ENCODE results near the gene TINCR.

DNA sequence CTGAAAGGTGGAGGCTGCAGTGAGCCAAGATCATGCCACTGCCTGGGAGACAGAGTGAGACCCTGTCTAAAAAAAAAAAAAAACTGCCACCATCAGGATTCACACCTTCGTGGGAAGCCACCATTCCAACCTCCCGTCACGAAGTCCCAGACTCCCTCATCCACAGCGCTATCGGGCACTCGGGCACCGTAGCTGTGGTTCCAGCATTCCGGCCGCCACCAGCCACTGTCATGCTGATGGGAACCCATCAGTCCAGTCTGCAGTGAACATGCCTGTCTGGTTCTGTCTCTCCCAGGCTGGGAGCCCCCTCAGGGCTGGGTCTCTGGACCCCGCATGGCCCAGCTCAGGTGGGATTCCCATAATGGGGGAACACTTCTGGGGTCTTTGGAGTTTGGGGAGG, 27.5 kb downstream of the TINCR start:
- TF ChIP-seq, protein P1, sequence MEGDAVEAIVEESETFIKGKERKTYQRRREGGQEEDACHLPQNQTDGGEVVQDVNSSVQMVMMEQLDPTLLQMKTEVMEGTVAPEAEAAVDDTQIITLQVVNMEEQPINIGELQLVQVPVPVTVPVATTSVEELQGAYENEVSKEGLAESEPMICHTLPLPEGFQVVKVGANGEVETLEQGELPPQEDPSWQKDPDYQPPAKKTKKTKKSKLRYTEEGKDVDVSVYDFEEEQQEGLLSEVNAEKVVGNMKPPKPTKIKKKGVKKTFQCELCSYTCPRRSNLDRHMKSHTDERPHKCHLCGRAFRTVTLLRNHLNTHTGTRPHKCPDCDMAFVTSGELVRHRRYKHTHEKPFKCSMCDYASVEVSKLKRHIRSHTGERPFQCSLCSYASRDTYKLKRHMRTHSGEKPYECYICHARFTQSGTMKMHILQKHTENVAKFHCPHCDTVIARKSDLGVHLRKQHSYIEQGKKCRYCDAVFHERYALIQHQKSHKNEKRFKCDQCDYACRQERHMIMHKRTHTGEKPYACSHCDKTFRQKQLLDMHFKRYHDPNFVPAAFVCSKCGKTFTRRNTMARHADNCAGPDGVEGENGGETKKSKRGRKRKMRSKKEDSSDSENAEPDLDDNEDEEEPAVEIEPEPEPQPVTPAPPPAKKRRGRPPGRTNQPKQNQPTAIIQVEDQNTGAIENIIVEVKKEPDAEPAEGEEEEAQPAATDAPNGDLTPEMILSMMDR (IDR thresholded peaks at IDR 0.05), result no peak
- no peak for TF ChIP-seq POLR2A (IDR thresholded peaks at IDR 0.05)

All from prostate gland (tissue), 2 donors.